D341Med (cell line): Measurements from ENCODE around the gene ZCCHC13.
"Not testable (repeated sequence)": the region's sequence is repeated elsewhere in the genome, so short reads cannot be mapped to it uniquely, and the experiment has no call there.

Source experiments
- DNase-seq: peaks from one replicate; pipeline ENCODE4 v3.0.0; 2012; ENCODE audit warnings: low spot score

The ZCCHC13 gene

GRCh38 chrX:74304016-74304415 is at the start of gene ZCCHC13:
Gene ZCCHC13, plus strand, starts transcription at chrX:74304180. Its CDS starts 87 bp downstream, at chrX:74304267.
- DNase-seq: no peak

GRCh38 chrX:74258111-74258510 is 45.9 kb upstream of the ZCCHC13 start:
- DNase-seq: not testable (repeated sequence)

DNA sequence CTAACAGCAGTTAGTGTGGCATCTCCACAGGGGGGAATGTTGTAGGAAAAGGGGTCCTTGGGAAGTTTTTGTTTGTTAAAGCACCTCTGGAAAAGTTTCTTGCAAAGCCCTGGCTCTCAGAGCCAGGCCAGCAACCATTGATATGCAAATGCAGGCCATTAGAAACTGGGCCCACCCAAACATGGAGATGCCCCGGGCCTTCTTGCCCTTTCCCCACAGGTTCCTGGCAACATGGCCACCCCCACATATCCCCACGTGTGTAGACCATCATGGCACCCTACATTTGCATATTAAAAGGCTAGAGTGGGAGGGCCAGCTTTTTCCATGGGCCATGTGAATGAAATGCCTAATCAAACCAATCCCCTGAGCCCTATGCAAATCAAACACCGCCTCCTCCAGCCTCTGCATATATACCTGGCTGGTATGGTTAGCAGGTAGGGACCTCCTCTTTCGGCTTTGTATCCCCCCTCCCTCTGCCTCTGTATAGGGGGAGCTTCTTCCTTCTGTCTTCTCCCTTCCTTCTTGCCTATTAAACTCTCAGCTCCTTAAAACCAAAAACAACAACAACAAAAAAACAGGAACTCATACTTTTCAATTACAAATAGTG is 44.0 kb upstream of the ZCCHC13 start:
- DNase-seq: no peak

DNA sequence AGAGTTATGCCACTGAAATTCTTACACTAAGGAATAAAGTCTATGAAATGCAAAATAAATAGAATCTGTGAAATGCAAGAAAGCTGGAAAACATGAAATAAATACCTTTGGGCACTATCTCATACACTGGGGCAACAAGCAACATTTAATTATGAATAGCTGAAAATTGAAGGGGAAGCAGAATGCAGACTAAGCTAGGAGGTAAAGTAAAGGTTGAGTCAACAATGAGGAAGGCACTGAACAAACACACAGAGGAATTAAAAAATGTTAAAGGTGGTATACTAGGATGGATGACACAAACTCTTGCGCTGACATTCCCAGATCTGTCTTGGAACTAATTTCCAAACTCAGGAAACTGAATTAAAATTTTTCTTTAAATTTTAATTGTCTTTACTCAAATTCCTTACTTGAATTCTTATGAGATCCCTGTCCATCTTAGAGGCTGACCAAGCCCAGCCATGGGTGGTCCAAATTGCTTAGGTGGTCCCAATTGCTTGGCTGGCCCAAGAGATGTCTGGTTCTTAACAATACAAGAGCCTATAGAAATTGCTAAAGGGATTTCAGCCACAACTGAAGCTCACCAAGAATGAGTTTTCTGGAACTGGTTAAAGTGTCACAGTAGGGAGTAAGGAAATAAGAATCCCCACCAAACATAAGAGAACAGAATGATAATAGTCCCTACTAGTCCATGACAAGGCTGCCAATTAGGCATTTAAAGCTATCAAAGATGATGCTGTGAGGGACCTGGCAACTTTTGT is 41.3 kb upstream of the ZCCHC13 start:
- DNase-seq: no peak

GRCh38 chrX:74270393-74270792 is 33.6 kb upstream of the ZCCHC13 start:
- no peak for DNase-seq

- no peak for DNase-seq
Observed at GRCh38 chrX:74272230-74272629, 31.8 kb upstream of the ZCCHC13 start.

DNA sequence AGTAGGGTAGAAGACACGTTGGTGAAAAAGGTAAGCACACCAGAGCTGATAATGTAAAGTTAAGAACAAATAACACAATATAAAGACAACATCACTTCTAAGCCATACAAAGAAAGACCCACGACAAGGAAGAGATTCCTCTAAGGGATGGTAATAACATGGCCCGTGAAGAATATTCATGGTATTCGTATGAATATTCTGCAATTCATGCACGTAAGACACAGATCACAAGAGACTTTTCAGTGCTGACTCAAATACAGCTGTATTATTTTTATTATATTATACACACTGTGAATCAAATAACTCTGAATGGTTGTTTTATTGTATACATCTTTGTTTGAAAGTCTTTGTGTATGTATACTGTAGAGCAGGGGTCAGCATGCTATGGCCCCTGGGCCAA is 29.5 kb upstream of the ZCCHC13 start:
- no peak for DNase-seq

DNA sequence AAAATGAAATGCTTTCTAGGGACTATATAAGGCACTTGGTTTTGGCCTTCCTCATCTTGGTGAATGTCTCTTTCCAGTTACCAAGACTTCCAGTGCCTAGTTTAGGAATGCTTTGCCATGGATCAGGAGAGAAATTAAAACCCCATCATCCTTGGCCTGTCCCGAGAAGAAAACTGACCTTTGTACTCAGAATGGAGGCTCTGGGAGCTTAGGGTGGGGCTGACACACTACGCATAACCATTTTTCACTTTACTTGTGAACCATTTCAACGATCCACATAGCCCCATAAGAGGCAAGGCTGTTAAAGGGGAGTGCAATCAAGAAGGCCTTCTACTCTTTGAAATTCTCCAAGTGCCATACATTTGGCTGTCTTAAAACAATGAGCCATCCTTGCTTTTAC is 26.7 kb upstream of the ZCCHC13 start:
- DNase-seq: no peak

- DNase-seq: no peak
Observed at GRCh38 chrX:74277846-74278245, 26.1 kb upstream of the ZCCHC13 start.

DNA sequence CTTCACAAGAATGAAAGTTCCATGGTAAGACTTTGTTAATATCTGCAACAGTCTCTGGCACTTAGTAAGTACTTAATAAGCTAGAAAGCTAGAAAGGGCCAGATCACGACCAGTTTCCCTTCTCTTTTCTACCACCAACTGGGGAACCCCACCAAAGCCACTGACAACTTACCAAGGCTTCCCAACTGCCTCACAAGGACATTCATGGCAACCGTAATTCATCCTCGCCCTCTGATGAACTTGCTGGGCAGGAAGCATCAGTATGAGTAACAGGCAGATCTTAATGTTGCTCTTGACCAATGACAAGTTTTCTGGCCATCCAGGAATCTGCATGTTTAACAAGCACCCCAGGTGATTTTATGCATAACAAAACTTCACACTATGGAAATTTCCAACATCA is 23.2 kb upstream of the ZCCHC13 start:
- DNase-seq: no peak

DNA sequence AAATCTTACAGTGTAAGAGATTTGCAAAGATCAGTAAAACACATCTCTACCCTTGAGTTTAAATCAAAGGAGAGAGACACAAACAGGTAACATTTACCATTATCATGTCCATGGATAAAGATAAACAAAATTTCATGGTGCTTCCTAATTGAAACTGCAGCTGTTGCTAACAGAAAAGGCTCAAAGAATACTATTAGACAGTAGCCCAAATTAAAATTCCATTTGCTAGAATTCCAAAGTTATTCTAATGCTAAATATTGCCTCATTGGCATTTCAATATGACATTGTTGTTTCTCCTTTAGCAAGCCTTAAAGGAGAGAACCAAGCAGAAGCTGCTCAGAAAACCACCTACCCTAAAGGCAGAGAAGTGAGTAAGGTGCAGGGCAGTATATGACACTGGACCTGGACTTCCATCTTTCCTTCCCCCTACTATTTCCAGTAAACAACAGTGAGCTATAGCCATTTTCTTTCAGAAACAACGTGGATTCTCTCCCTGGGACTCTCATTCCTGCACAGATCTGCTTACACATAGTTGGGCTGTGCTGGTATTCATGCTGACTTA is 19.5 kb upstream of the ZCCHC13 start:
- no peak for DNase-seq

DNA sequence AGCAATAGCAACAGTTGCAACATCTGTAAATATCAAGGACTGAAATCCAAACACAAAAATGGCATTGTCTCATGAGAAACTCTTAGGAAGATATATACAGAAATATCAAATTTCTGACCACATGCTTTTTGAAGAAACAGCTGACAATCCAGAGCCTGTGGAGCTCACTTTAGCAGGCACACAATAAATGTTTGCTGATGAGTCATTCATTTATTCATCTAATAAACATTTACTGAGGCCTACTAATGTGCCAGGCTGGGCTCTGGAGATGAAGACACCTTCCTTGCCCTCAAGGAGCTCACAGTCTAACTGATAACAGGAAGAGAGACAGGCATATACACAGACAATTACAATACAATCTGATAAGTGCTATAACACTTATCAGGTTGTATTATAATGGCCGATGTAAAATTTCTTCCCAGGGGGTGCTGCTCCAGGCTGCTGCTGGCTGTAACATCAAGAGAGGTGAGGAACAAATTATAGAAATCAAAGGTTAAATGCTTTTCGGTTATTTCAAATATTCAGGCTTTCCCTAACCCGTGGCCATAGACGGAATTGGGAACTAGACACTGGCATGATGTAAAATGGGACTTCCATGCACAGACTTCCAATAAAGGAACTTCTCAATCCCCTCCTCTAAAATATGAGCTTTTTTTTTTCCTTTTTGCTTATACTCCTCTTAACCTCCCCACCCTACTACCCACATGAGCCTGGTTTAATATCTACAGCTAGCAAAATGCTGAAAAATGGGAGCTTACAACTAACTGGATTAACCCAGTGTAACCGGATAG is 16.8 kb upstream of the ZCCHC13 start:
- no peak for DNase-seq

GRCh38 chrX:74291577-74291963 is 12.4 kb upstream of the ZCCHC13 start:
- no peak for DNase-seq

DNA sequence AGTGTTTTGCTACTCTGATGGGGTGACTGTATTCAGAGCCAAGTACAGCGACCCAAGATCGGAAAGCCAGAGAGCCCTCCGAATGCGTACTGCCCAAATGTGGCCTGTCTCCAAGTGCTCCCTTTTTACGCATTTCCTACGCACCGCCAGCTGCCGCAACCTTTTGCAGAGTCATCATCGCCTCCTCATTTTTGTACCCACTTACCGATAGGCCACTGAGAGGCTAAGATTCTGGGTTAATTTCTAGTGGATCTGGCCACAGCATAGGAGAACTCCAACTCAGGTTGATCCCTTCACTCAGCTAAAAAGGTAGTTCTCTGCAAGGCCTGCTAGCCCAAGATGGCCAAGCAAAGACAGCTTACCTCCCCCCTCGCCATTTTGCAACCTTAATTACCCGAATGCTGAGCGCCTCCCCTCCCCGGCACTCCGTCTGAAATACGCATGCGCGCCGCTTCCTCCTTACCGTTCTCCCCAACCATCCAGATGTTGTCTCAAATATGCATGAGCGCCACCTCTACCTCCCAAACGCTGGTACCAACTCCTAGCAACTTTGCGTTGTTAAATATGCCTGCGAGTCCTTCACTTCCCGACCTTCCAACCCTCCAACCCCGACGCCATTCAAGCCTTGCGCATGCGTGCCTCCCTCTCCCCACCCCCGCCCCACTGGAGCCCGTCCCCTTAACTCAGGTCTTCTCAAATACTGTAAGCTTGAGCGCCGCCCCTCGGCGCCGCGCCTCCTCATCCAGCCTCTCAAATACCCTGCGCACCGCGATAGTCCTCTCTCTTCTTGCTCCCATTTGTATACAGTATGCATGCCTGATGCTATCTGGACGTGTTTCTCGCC is 11.8 kb upstream of the ZCCHC13 start:
- DNase-seq: peak; percentile 87

- DNase-seq: peak; percentile 15
Observed at GRCh38 chrX:74292808-74293123, 11.2 kb upstream of the ZCCHC13 start.

DNA sequence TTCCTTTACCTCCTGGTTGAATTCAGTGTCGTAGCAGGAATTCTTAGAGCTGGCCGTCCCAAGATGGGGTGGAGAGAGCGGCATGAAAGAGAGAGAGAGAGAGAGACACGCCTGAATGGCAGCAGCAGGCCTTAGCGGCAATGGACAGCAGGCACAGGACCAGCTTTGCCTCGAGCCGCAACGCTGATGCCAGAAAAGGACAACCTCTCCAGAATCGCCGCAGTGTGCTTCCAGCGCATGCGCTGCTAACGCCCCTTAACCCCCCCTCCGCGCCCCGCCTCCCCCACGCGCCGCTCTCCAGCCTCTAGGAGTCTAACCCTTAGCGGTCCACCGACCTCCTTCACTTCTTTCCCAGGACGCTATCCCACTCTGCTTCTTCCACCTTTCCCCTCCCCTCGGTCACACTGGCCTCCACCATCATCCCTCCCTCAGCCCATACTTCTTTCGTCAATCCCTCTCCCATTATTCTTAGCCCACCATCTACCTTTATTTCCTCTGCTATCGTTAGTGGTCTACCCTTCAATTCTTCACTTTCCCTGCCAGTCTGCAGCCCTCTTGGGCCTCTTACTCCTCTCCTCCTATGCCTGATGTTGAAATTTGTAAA is 10.5 kb upstream of the ZCCHC13 start:
- peak; percentile 82 for DNase-seq

DNA sequence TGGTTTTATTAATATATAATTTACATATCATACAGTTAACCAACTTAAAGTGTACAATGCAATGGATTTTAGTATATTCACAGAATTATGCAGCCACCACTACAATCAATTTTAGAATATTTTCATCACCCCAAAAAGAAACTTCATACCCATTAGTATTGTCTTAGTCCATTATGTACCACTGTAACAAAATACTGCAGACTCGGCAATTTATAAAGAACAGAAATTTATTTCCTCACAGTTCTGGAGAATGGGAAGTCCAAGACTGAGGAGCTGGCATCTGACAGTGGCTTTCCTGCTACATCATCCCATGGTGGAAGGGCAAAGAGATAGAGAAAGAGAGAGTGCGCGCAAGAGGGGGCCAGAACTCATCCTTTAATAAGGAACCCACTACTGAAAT is 8.9 kb upstream of the ZCCHC13 start:
- no peak for DNase-seq

DNA sequence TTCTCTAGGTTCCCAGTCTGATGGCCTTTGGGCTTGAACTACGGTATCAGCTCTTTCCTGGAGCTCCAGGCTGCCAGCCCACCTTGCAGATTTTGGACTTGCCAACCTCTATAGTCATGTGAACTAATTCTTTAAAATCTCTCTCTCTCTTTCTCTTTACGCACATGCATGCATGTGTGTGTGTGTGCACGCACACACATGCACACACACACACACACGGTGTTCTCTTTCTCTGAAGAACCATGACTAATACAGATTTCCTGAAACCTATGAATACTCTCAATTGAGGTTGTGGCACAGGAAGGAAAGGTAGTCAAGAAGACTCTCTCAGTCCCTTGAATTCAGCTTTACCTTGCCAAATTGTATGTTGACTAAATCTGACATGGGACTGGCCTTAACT is 6.2 kb upstream of the ZCCHC13 start:
- DNase-seq: no peak

DNA sequence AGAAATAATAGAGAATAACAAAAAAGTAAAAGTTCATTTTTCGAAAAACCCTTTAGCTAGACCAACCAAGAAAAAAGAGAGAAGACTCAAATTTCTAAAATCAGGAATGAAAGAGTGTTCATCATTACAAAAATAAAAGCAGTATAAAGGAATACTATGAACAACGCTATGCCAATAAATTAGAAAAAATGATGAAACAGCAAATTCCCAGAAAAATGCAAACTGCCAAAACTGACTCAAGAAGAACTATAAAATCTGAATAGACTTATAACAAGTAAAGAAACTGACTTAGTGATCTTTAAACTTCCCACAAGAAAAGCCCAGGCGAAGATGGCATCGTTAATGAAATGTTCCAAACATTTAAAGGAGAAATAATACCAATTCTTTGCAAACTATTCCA is 3.1 kb upstream of the ZCCHC13 start:
- no peak for DNase-seq

DNA sequence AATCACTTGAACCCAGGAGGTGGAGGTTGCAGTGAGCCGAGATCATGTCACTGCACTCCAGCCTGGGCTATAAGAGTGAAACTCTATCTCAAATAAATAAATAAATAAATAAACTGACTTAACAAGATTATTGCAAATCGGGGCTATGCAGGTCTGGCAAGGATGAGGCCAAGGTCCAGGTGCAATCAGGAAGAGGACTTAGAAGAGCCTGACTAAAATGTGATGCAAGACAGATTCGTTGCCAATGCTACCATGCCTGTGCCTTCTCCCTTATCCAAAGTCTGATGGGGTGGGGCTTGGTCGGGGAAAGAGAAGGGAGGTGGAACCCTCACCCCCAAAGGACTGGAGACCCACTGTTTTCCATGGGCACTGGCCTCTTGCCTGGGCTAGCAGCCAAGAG is 14.7 kb downstream of the ZCCHC13 start:
- DNase-seq: no peak

GRCh38 chrX:74319321-74319720 is 15.3 kb downstream of the ZCCHC13 start:
- DNase-seq: not testable (repeated sequence)

GRCh38 chrX:74321191-74321590 is 17.2 kb downstream of the ZCCHC13 start:
- no peak for DNase-seq
